ENCODE results near the gene CALML5.

- TF ChIP-seq, protein P1, sequence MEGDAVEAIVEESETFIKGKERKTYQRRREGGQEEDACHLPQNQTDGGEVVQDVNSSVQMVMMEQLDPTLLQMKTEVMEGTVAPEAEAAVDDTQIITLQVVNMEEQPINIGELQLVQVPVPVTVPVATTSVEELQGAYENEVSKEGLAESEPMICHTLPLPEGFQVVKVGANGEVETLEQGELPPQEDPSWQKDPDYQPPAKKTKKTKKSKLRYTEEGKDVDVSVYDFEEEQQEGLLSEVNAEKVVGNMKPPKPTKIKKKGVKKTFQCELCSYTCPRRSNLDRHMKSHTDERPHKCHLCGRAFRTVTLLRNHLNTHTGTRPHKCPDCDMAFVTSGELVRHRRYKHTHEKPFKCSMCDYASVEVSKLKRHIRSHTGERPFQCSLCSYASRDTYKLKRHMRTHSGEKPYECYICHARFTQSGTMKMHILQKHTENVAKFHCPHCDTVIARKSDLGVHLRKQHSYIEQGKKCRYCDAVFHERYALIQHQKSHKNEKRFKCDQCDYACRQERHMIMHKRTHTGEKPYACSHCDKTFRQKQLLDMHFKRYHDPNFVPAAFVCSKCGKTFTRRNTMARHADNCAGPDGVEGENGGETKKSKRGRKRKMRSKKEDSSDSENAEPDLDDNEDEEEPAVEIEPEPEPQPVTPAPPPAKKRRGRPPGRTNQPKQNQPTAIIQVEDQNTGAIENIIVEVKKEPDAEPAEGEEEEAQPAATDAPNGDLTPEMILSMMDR (IDR thresholded peaks at IDR 0.05): no peak
- TF ChIP-seq EP300 (IDR thresholded peaks at IDR 0.05) (no peak), POLR2A (IDR thresholded peaks at IDR 0.05) (no peak)
Observed at GRCh38 chr10:5534880-5535856, 35.8 kb upstream of the CALML5 start.
